ENCODE results near the gene AK4. TPM values are rescaled to one million over a fixed set of nuclear protein-coding genes. Genes with fewer than 3 reads are reported as not detected.

The AK4 gene
- total and polyA plus RNA-seq, 4 experiments from 2014 or later = 1.3 to 1.9 TPM; not detected in 2

DNA sequence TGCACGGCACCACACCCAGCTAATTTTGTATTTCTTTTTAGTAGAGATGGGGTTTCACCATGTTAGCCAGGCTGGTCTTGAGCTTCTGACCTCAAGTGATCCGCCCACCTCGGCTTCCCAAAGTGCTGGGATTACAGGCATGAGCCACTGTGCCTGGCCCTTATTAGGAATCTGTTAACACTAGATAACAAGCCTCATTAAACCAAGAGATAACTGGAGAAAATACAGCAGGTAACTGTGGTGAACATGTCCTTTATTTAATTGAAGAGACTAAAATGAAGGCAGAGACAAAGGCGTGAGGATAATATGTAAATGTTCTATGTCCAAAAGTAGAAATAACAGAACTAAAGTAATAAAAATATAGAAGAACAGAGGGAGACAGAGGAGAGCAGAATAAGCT lies 89.5 kb downstream of the AK4 start:
- no peak overlapping the region for H3K4me3 ChIP-seq (ENCODE audit: low read length in 2 of 2)
- no peaks in the 10 kb centered on the region for H3K4me1 ChIP-seq (ENCODE audit: insufficient read depth, low read length)
- no peaks in the 10 kb centered on the region for H3K9me3 ChIP-seq (ENCODE audit: control insufficient read depth in 1 of 2, low read length in 2 of 2)
- H3K27ac ChIP-seq (ENCODE audit: low read depth, low read length) = no peak overlapping the region
- no peaks in the 10 kb centered on the region for H3K27me3 ChIP-seq (ENCODE audit: insufficient read depth, low read length)
- Mint-ChIP-seq H3K4me1 (no peaks in the 10 kb centered on the region), H3K27me3 (peaks cover 7 to 8% of the 10 kb centered on the region in 2 donors), H3K4me3 (no peak overlapping the region), H3K36me3 (no peaks in the 10 kb centered on the region), H3K27ac (no peak overlapping the region), H3K9me3 (peaks cover 0 to 14% (median 7%) of the 10 kb centered on the region in 8 donors)
- no peaks in the 10 kb centered on the region for H3K36me3 ChIP-seq (ENCODE audit: insufficient read depth, low read length)
- DNase-seq = no peak
- intact Hi-C loops (cut with micrococcal nuclease) = loop anchor here (5.0 kb wide), 1 partner anchor 185 kb away; the partner anchor contains the start of genes LEPR and LEPROT
- ChIA-PET CTCF (ENCODE audit: partially characterized antibody) (interaction anchor here (0.9 to 3.2 kb wide), 5 partner anchors 11 to 450 kb away, joined by 3 to 43 read pairs (median 6); no protein-coding TSS in a partner anchor), POLR2A (ENCODE audit: partially characterized antibody) (no interaction called here)

DNA sequence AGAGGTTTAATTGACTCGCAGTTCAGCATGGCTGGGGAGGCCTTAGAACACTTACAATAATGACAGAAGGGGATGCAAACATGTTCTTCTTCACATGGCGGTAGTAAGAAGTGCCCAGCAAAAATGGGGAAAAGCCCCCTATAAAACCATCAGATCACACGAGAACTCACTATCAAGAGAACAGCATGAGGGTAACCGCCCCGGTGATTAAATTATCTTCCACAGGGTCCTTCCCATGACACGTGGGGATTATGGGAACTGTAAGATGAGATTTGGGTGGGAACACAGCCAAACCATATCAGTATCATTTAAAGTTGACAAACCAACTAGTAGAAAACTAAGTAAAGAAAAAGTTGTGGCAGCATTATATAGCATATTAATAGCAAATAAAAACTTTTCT lies 90.0 kb downstream of the AK4 start:
- Mint-ChIP-seq H3K36me3 (no peaks in the 10 kb centered on the region), H3K9me3 (peaks cover 0 to 14% (median 7%) of the 10 kb centered on the region in 8 donors), H3K27ac (no peak overlapping the region), H3K4me1 (no peaks in the 10 kb centered on the region), H3K27me3 (peaks cover 7 to 8% of the 10 kb centered on the region in 2 donors), H3K4me3 (no peak overlapping the region)
- Histone ChIP-seq H3K9me3 (ENCODE audit: control insufficient read depth in 1 of 2, low read length in 2 of 2) (no peaks in the 10 kb centered on the region), H3K4me1 (ENCODE audit: insufficient read depth, low read length) (no peaks in the 10 kb centered on the region), H3K27me3 (ENCODE audit: insufficient read depth, low read length) (no peaks in the 10 kb centered on the region), H3K36me3 (ENCODE audit: insufficient read depth, low read length) (no peaks in the 10 kb centered on the region), H3K27ac (ENCODE audit: low read depth, low read length) (no peak overlapping the region), H3K4me3 (ENCODE audit: low read length in 2 of 2) (no peak overlapping the region)
- no peak for DNase-seq
- intact Hi-C loops (cut with micrococcal nuclease) = loop anchor here (5.0 kb wide), 1 partner anchor 184 kb away; the partner anchor contains the start of genes LEPR and LEPROT
- POLR2A ChIA-PET (ENCODE audit: partially characterized antibody) = no interaction called here
- CTCF ChIA-PET (ENCODE audit: partially characterized antibody) = interaction anchor here (0.9 to 2.6 kb wide), 3 partner anchors 10 to 450 kb away, joined by 3 to 11 read pairs (median 6); no protein-coding TSS in a partner anchor

DNA sequence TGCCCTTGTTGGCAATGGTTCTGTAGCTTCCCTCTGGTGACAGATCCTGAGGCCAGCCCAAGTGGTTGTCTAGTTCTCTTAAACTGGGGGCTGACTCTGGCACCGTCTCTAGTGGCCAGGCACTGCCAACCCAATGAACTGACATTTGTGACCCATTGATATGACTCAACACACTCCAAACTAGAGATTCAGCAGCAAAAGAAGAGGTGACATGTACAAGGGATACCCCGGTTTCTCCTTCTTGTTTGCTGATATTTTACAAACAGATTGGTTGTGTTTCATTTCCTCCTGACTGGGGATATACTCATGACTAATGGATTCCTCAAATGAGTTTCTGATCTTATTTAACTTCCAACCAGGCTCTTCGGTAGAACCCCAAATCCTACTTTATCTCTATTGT lies 95.5 kb downstream of the AK4 start:
- no peaks in the 10 kb centered on the region for H3K36me3 ChIP-seq (ENCODE audit: insufficient read depth, low read length)
- H3K4me3 Mint-ChIP-seq = no peak overlapping the region
- DNase-seq = no peak
- H3K4me1 ChIP-seq (ENCODE audit: insufficient read depth, low read length) = no peaks in the 10 kb centered on the region
- ChIA-PET CTCF (ENCODE audit: partially characterized antibody) (no interaction called here), POLR2A (ENCODE audit: partially characterized antibody) (no interaction called here)
- no peak overlapping the region for H3K27ac Mint-ChIP-seq
- H3K27me3 Mint-ChIP-seq = peaks cover 15 to 18% of the 10 kb centered on the region in 2 donors
- intact Hi-C loops (cut with micrococcal nuclease) = no loop called here
- H3K27me3 ChIP-seq (ENCODE audit: insufficient read depth, low read length) = no peaks in the 10 kb centered on the region
- H3K36me3 Mint-ChIP-seq = no peaks in the 10 kb centered on the region
- no peaks in the 10 kb centered on the region for H3K4me1 Mint-ChIP-seq
- H3K9me3 ChIP-seq (ENCODE audit: control insufficient read depth in 1 of 2, low read length in 2 of 2) = no peaks in the 10 kb centered on the region
- H3K9me3 Mint-ChIP-seq = no peaks in the 10 kb centered on the region
- H3K4me3 ChIP-seq (ENCODE audit: low read length in 2 of 2) = no peak overlapping the region
- H3K27ac ChIP-seq (ENCODE audit: low read depth, low read length) = no peak overlapping the region

DNA sequence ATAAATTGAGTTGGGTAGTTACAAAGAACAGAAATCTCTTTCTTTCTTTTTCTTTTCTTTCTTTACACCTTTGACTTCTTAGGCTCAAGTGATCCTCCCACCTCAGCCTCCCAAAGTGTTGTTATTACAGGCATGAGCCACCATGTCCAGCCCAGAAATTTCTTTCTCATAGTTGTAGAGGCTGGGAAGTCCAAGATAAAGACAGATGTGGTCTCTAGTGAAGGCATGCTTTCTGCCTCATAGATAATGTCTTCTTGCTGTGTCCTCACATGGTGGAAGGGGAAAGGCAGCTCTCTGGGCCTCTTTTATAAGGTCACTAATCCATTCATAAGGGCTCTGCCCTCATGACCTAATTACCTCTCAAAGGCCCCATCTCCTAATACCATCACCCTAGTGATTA lies 97.3 kb downstream of the AK4 start:
- intact Hi-C loops (cut with micrococcal nuclease) = no loop called here
- Histone ChIP-seq H3K36me3 (ENCODE audit: insufficient read depth, low read length) (no peaks in the 10 kb centered on the region), H3K4me1 (ENCODE audit: insufficient read depth, low read length) (no peaks in the 10 kb centered on the region), H3K9me3 (ENCODE audit: control insufficient read depth in 1 of 2, low read length in 2 of 2) (no peaks in the 10 kb centered on the region), H3K4me3 (ENCODE audit: low read length in 2 of 2) (no peak overlapping the region), H3K27me3 (ENCODE audit: insufficient read depth, low read length) (no peaks in the 10 kb centered on the region), H3K27ac (ENCODE audit: low read depth, low read length) (no peak overlapping the region)
- Mint-ChIP-seq H3K4me3 (no peak overlapping the region), H3K27me3 (peaks cover 13 to 16% of the 10 kb centered on the region in 2 donors), H3K36me3 (no peaks in the 10 kb centered on the region), H3K9me3 (no peaks in the 10 kb centered on the region), H3K27ac (no peak overlapping the region), H3K4me1 (no peaks in the 10 kb centered on the region)
- ChIA-PET POLR2A (ENCODE audit: partially characterized antibody) (no interaction called here), CTCF (ENCODE audit: partially characterized antibody) (no interaction called here)
- DNase-seq = no peak

DNA sequence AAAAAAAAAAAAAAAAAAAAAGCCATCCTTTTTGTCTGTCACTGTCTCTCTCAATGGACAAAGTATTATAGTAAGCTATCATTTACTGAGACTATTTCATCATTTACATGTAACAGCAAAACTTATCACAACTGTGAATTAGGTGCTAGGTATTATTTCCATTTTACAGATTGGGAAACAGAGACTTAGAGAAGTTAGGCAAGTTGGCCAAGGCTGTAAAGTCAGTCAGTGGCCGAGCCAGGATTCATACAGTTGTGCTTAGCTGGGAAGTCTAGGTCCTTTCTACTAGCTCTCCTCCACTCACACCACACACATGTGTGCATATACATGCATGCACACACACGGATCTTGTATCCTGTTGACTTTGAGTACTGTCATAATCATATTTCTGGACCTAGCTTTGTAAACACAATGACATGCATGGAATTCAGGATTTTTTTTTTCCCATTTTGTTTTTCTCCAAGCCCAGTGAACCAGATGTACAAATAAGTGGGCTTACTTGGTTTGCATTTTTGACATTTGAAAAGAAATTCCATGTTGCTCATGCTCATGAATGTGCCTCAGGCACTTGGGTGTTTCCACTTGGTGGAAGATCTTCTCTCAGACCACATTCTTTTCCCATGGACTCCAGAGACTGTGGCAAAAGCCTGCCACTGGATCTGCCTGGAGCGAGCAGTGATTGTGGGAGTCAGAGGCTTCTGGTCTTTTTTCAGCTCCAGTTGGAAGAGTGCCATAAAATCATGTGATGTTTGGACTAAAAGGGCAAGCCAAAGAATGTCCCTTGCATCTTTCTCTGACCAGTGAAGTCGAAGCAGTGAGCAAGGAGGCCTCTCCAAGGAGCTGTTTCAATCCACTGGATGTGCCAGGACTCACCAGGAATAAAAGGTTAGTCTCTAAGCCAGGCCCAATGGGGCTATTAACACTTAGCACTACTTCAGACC lies 99.7 kb downstream of the AK4 start:
- H3K36me3 ChIP-seq (ENCODE audit: insufficient read depth, low read length) = no peaks in the 10 kb centered on the region
- H3K4me3 ChIP-seq (ENCODE audit: low read length in 2 of 2) = no peak overlapping the region
- Mint-ChIP-seq H3K9me3 (no peaks in the 10 kb centered on the region), H3K27me3 (peaks cover 13 to 16% of the 10 kb centered on the region in 2 donors), H3K4me3 (no peak overlapping the region), H3K27ac (no peak overlapping the region), H3K36me3 (no peaks in the 10 kb centered on the region), H3K4me1 (no peaks in the 10 kb centered on the region)
- no peaks in the 10 kb centered on the region for H3K4me1 ChIP-seq (ENCODE audit: insufficient read depth, low read length)
- intact Hi-C loops (cut with micrococcal nuclease) = no loop called here
- H3K9me3 ChIP-seq (ENCODE audit: control insufficient read depth in 1 of 2, low read length in 2 of 2) = no peaks in the 10 kb centered on the region
- no peak overlapping the region for H3K27ac ChIP-seq (ENCODE audit: low read depth, low read length)
- DNase-seq = no peak
- no peaks in the 10 kb centered on the region for H3K27me3 ChIP-seq (ENCODE audit: insufficient read depth, low read length)
- CTCF ChIA-PET (ENCODE audit: partially characterized antibody) = interaction anchor here (0.7 to 2.6 kb wide), 4 partner anchors 11 to 440 kb away, joined by 3 to 11 read pairs (median 4); no protein-coding TSS in a partner anchor
- POLR2A ChIA-PET (ENCODE audit: partially characterized antibody) = no interaction called here

DNA sequence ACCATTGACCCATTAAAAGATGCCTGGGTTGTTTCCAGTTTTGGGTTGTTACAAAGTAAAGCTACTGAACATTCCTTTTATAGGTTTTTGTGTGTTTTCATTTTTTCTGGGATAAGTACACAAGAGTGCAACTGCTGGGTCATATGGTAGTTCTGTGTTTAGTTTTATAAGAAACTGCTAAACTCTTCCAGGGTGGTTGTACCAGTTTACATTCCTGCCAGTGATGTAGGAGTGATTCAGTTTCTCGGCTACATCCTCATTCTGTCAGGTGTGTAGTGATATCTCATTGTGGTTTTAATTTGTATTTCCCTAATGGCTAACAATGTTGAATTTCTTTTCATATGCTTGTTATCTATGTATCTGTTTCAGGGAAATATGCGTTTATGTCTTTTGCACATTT lies 102.8 kb downstream of the AK4 start:
- CTCF ChIA-PET (ENCODE audit: partially characterized antibody) = no interaction called here
- H3K4me3 ChIP-seq (ENCODE audit: low read length in 2 of 2) = no peak overlapping the region
- H3K27ac ChIP-seq (ENCODE audit: low read depth, low read length) = no peak overlapping the region
- no peak overlapping the region for H3K27ac Mint-ChIP-seq
- peaks cover 8 to 20% (median 15%) of the 10 kb centered on the region in 4 donors for H3K4me1 Mint-ChIP-seq
- no peaks in the 10 kb centered on the region for H3K36me3 ChIP-seq (ENCODE audit: insufficient read depth, low read length)
- H3K27me3 Mint-ChIP-seq = peaks cover 0 to 7% of the 10 kb centered on the region in 2 donors
- H3K4me1 ChIP-seq (ENCODE audit: insufficient read depth, low read length) = peaks cover 20% of the 10 kb centered on the region
- H3K27me3 ChIP-seq (ENCODE audit: insufficient read depth, low read length) = no peaks in the 10 kb centered on the region
- no peaks in the 10 kb centered on the region for H3K9me3 ChIP-seq (ENCODE audit: control insufficient read depth in 1 of 2, low read length in 2 of 2)
- POLR2A ChIA-PET (ENCODE audit: partially characterized antibody) = no interaction called here
- intact Hi-C loops (cut with micrococcal nuclease) = loop anchor here (5.0 to 10.0 kb wide), 4 partner anchors 184 to 1726 kb away; partner anchors contain the start of genes EFCAB7 and ITGB3BP
- H3K9me3 Mint-ChIP-seq = peaks cover 0 to 1% (median 0%) of the 10 kb centered on the region in 8 donors
- no peak overlapping the region for H3K4me3 Mint-ChIP-seq
- H3K36me3 Mint-ChIP-seq = peaks cover 0 to 3% of the 10 kb centered on the region in 2 donors
- no peak for DNase-seq

DNA sequence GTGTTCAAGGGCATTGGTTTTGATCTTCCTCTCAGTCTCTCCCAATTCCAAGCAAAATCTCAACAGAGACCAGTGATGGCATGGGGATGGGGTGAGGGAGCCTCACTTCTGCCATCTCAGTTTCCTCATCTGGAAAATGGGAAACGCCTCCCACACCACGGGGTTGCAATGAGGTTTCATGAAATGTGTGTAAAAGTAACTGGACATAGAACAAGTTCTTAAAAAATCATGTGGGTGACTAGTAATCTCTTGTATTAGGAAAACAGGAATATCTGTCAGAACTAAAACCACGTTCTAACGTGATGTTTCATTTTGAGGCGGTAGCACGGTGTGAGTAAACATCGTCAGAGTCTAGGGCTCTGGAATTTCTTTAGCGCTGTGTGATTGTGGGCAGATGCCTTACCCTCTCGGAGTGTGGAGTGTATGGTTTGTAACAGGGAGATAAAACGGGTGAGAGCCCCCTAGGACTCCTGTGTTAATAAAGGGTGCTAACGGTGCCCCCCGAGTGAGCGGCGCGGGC lies 105.9 kb downstream of the AK4 start:
- H3K4me3 ChIP-seq (ENCODE audit: low read length in 2 of 2) = peak overlapping the region; percentile 40 to 68
- Mint-ChIP-seq H3K36me3 (peaks cover 0 to 3% of the 10 kb centered on the region in 2 donors), H3K27me3 (peaks cover 0 to 4% of the 10 kb centered on the region in 2 donors), H3K4me1 (peaks cover 8 to 20% (median 16%) of the 10 kb centered on the region in 4 donors), H3K4me3 (peak overlapping the region; percentile 85 to 90 (median 88)), H3K9me3 (peaks cover 0 to 1% (median 0%) of the 10 kb centered on the region in 8 donors), H3K27ac (peak overlapping the region in 6 of 7 donors; percentile 20 to 80 (median 71))
- H3K4me1 ChIP-seq (ENCODE audit: insufficient read depth, low read length) = peaks cover 20% of the 10 kb centered on the region
- no peaks in the 10 kb centered on the region for H3K36me3 ChIP-seq (ENCODE audit: insufficient read depth, low read length)
- intact Hi-C loops (cut with micrococcal nuclease) = loop anchor here (1.0 to 10.0 kb wide), 6 partner anchors 11 to 1729 kb away; partner anchors contain the start of genes EFCAB7, ITGB3BP, LEPR and LEPROT
- peak overlapping the region; percentile 18 for H3K27ac ChIP-seq (ENCODE audit: low read depth, low read length)
- DNase-seq = no peak
- no peaks in the 10 kb centered on the region for H3K9me3 ChIP-seq (ENCODE audit: control insufficient read depth in 1 of 2, low read length in 2 of 2)
- ChIA-PET CTCF (ENCODE audit: partially characterized antibody) (interaction anchor here (0.9 kb wide), 1 partner anchor 18 kb away, joined by 3 read pairs; no protein-coding TSS in a partner anchor), POLR2A (ENCODE audit: partially characterized antibody) (interaction anchor here (0.6 to 2.2 kb wide), 7 partner anchors 11 to 506 kb away, joined by 3 to 20 read pairs (median 4); partner anchors contain the start of genes LEPR and LEPROT)
- no peaks in the 10 kb centered on the region for H3K27me3 ChIP-seq (ENCODE audit: insufficient read depth, low read length)

Data from CD4-positive, alpha-beta memory T cell (primary cell).